Stimulated activated CD4-positive, alpha-beta T cell treated with anti-CD3 and anti-CD28 coated beads, Interleukin-15, amount 100 ng/mL, for 1 hour (primary cell): ENCODE measurements around the gene CASKIN1.

Experiments used
- DNase-seq, 2 donors: peaks; one replicate each; pipeline ENCODE4 v3.0.0-alpha.2; 2020; ENCODE audit warnings: low read depth in 1 of 2, low spot score in 1 of 2

CASKIN1 gene

GRCh38 chr16:2232094-2232990 is 35.9 kb upstream of the CASKIN1 start:
- no peak for DNase-seq

GRCh38 chr16:2231016-2231931 is 34.9 kb upstream of the CASKIN1 start:
- DNase-seq, result no peak

GRCh38 chr16:2230376-2230775 is 34.0 kb upstream of the CASKIN1 start:
- no peak for DNase-seq

DNA sequence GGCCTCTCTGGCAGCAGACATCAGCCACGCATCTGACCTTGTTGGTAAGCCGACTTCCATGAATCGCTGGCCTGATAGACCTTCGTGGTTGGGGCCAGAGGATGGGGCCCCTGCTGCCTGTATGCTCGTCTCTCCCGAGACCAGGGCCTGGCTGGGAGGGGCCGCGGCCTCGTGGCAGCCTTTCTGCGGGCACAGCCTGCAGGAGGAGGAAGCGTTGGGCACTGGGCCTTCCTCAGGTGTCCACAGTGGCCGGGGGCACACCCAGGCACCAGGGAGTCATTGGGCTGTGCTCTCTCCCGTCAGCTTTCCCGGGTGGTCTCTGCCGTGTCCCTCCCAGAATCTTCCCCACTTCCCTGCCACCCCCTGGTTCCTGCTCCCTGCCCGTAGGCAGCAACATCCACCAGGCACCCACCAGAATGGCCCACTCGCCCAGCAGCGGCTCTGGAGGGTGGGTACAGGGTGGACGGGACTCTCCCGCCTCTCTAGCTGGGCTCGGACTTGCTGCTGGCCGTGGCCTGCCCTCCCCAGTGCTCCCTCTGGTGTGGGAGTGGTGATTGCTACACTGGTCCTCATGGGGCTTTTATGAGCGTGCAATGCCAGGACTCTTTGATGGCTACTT is 33.3 kb upstream of the CASKIN1 start:
- DNase-seq, result no peak

DNA sequence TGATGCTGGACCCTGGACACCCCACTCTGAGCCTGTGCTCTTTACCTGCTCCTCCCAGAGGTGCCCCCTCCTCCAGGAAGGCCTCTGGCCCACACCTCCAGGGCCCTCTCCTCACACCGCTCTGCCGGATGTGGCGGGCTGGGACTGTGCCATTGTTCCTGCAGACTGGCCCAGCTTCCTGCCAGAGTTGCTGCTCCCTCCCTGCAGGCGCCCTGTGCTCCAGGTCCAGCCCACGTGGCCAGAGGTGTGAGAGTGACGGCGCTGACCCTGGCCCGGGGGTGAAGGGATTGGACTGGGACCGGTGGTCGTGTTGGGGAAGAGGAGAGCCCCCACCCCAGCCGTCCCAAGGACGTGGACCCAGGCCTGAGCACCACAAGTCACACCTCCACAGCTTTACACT is 32.7 kb upstream of the CASKIN1 start:
- no peak for DNase-seq

DNA sequence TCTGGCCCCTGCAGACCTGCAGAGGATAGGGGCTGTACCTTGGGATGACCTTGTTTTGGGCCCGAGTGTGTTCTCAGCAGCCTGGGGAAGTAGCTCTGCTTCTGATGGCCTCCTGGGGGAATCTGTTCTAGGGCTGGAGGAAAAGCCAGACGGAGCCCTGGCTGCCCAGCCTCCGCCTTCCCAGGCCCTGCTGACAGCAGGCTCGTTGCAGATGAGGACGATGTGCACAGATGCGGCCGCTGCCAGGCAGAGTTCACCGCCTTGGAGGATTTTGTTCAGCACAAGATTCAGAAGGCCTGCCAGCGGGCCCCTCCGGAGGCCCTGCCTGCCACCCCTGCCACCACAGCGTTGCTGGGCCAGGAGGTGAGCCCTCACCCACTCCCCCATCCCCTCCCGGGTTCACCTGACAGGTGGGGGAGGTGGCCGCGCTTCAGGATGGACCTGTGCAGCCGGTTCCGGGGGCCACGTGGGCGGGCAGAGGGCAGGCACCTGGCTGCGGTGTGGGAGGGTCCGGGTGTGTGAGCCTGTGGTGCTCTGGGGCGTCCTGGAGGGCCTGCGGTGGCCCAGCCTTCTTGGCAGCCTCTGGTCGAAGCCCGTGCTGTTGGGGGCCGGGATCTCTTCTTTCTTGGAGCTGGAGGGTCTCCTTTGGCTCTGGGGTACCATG is 31.9 kb upstream of the CASKIN1 start:
- no peak for DNase-seq

DNA sequence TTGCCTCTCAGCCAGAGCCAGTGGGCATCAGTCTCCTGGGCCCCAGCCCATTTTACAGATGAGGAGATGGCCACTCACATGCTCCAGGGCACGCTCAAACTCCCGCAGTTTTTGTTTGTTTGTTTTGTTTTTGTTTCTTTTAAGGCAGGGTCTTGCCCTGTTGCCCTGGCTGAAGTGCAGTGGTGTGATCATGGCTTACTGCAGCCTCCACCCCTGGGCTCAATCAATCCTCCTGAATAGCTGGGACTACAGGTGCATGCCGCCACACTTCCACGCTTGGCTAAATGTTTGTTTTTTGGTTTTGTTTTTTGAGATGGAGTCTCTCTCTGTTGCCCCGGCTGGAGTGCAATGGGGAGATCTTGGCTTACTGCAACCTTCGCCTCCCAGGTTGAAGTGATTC is 30.5 kb upstream of the CASKIN1 start:
- DNase-seq, result no peak

DNA sequence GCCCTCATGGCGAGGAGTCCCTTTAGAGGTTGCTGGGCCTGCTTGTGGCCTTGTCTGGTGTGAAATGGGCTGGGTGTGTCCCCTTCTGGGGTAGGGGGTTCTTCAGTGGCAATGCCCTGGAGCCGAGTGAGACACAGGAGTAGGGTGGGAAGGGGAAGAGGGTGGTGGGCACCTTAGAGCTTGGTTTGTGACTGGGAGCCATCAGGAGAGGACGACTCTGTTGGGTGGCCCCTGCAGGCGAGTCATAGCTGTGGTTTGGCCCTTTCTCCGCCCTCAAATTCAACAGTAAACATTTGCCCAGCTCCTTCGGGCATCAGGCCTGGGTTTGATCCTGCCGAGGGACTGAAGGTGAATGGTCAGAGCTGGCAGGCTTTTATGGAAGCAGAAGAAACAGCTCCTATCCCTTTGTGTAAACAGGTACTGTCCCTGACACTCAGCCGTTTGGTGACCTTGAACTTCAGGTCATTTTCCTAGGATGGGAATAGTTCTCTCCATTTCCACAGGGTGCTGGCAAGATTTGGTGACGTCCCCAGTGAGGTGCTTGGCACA is 29.9 kb upstream of the CASKIN1 start:
- DNase-seq, result no peak

DNA sequence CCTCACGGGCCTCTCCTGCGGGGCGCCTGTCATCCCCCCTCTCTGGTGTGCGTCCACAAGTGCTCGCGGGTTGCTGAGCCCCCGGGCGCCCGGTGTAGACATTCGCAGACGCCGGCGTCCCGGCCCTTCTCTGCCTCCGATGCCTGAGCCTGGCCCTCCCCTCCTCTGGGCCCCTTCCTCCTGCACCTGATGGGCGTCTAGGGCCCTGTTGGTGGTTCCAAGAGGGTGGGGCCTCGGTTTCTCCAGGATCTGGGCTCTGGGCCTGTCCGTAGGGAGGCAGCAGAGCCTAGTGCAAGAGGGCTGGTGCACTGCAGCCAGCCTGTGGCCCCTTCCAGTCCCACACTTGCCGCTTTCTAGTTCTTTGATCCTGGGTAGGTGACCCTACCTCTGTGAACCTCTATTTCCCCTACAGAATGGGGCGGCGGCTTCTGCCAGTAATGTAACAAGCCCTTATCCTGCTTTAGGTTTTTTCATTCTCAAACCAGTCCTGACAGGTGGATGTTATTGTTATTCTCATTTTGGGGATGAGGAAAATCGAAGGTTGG is 27.6 kb upstream of the CASKIN1 start:
- DNase-seq, result no peak

DNA sequence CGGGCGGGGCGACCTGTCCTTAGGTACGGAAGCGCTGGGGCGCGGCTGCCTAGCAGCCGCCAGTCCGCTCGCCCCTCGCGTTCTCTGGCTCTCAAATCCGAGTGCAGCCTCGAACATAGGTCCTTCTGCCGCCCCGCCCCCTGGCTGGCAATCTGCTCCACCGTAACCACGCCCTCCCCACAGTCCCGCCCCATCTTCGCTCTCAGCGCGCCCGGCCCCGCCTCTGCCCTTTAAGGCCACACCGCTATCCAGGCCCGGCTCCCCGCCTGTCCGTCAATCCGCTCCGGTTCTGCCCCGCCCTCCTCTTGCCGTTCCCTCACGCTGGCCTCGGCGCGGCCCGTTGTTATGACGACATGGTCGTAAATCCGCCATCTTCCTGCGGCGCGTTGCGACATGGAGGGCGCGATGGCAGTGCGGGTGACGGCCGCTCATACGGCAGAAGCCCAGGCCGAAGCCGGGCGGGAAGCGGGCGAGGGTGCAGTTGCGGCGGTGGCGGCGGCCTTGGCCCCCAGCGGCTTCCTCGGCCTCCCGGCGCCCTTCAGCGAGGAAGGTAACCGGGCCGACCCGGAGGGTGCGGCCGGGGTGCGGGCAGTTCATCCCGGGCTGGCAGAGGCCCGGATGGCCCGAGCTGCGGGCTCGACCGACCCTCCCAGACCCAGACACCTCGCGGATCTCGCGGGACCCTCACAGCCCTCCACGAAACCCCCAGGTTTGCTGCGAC is 27.0 kb upstream of the CASKIN1 start, which contains the start of gene E4F1:
Gene E4F1, plus strand, starts transcription at position 371 of the 721 bp plus-strand sequence. Its CDS starts 23 bp downstream, at position 394.
- DNase-seq, result peak; percentile 97 to 99

DNA sequence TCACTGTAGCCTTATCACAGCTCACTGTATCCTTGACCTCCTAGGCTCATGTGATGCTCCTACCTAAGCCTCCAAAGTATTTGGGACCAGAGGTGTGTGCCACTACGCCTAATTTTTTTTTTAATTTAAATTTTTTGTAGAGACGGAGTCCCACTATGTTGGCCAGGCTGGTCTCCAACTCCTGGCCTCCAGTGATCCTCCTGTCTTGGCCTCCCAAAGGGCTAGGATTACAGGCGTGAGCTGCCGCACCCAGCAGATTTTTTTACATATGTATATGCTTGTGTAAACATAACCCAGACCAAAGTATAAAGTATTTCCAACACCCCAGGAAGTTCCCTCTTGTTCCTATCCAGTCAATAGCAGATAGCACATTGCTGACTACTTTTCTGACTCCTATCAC is 19.9 kb upstream of the CASKIN1 start:
- DNase-seq, result no peak

DNA sequence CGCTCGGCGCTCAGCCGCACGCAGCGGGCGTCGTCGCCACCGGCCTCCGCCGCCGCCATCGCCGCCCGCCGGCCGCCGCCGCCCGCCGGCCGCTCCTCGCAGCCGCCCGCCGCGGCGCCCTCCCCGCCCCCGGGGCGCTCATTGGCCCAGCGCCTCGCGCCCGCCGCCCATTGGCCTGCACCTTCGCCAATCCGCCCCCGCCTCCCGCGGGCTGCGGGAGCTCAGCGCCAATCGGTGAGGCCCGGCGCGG is 18.2 kb upstream of the CASKIN1 start, which contains the start of gene PGP:
Gene PGP, minus strand, starts transcription at position 122 of the 250 bp plus-strand sequence. Its CDS starts 63 bp downstream, at position 59.
- DNase-seq, result no peak

DNA sequence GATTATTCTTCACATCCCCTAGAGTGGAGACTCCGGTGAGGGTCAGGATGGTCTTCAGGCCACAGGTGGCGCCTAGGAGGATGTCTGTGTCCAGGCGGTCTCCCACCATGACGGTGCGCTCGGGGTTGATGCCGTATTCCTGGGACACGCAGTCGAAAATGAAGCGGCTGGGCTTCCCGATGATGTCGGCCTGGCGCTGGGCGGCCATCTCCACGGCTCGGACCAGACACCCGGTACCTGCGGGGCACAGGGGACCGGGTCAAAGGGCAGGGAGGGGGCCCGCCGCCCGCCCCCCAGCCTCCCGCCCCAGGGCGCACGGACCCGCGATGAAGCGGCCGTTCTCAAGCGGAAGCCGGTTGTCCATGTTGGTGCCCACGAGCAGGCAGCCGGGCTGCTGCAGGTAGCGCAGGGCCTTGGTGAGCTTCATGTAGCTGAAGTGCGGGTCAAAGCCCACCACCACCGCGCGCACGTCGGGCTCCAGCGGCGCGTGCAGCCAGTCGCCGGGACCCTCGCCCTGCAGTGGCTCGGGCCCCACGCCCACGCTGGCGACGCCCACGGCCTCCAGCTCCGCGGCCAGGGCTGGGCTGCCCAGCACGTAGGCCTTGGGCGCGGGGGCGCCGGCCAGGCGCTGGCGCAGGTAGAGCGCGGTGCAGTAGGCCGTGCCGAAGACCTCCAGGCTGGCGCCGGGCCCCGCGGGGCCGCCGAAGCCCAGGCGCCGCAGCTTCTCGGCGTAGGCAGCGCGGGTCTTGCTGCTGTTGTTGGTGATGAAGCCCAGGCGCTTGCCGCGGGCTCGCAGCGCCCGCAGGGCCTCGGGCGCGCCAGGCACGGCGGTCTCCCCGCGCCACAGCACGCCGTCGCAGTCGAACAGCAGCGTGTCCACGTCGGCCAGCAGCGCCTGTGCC is 17.7 kb upstream of the CASKIN1 start:
- DNase-seq, result no peak

DNA sequence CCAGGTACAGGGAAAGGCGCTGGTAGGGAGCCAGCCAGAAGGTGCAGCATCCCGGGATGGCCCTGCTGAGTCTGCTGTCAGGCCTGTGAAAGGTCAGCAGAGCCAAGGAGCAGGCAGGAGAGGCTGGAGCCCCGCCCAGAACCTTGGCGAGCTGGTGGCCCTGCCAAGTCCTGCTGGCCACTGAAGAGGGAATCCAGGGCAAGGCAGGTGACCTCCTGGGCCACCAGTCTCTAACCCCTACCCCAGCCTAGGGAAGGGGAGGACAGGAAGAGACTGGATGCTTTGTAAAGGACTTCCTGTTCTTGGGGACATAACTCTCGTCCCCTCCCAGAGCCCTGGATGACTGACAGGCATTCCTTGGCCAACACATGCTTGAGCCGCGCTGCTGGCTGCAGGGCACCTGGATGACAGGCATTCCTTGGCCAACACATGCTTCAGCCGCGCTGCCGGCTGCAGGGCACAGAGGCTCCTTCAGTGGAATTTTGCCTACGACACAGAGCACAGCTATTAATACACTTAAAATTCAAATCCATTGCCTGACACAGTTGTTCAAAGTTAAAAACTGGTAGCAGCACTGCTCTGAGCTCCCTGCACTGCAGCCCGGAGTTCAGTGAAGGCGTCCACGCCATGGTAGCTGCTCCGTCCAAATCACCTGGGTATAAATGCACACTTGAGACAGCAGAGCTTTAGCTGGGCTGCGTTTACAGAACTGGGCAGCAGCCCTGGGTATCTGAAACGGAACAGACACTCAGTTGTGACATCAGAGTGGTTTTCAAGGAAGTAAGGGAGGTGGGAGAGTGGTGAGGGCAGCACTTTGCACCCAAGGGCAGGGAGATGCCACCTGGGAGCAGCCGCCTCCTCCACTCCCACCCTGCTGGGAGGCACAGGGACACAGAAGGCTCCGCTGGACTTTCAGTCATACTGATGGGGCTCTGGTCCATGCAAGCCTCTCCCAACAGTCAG is 16.2 kb upstream of the CASKIN1 start:
- DNase-seq, result no peak

DNA sequence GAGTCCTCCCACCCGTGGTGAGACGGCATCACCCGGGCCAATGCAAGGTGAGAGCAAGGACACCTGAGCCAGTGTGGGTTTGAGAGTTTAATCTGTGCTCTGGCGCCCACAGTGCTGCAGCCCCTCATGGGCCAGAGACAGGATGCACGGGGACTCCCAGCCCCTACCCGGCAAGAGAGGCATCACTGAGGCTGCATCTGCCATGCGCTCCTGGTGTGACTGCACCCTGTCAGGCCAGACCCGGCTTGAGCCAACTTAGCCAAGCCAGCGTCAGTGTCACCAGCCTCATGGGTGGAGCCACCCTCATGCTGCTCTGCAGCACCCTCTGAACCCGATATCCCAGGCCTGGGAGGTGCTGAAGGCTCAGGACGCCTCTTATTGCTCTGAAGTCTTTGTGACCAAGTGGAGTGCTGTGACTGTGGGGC is 15.5 kb upstream of the CASKIN1 start:
- DNase-seq, result no peak

DNA sequence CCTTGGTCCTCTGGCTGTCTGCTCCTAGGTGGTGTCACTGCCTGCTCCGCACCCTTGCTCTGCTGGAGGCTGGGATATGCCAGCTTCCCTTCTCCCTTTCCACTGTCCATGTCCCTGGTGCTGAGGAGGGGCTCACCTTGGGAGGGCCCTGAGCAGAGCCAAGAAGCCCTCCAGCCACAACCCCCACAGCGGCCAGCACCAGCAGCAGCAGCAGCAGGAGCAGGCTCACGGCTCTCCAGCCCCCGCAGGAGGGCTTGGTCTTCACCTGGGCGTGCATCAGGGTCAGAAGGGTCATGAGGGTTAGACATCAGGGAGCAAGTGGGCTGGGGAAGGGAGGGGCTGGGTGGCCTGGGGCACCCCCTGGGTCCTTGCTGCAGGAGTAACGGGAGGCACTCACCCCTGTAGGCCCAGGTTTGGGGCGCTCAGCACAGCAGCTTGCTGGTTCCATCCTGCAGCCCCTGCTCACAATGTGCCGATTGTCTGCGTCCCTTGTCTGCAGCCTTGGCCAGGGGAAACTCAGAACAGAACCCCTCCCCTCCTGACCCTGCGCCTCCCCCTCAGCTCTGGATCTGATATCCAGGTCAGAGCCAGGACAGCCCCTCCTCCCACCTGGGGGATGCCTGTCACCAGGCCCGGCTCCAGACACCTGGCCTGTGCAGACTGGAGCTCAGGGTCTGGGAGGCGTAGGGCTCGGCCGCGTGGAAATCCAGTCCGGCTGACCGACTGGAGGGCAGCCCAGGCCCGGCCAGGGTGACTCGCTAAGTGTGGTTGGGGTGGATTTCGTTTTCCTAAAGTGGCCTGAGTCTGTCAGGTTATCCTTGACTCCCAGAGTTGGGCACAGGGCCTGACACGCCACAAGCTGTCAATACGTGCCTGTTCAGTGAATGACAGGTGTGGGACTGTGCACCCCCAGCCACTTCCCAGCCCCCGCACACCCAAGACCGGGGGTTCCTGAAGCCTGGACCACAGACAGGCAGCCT is 14.3 kb upstream of the CASKIN1 start, which contains the start of gene BRICD5:
Gene BRICD5, minus strand, starts transcription at position 478 of the 980 bp plus-strand sequence. Its CDS starts 30 bp downstream, at position 448.
- no peak for DNase-seq
